HCT116 (cell line): ENCODE results near the gene NXPE3. TPM values are rescaled to one million over a fixed set of nuclear protein-coding genes. Genes with fewer than 3 reads are reported as not detected.

Source experiments
- ATAC-seq: fragments of 200-7000 bp; cut with Tn5 transposase; 2 replicates; pipeline ENCODE4 v1.9.1; 2020; ENCODE audit warnings: mild to moderate bottlenecking, moderate library complexity
- BruUV-seq: library from RNA; stranded (reverse); fragments of 400-500 nt; replicated peaks from 2 replicates; lab custom pipeline; 2021; lab: Mats Ljungman, UMichigan
- CTCF ChIA-PET: fragments of 300-600 bp; sonication (Branson Sonifier 250); formaldehyde crosslinking; loops from one replicate; lab custom pipeline; 2021; ENCODE audit warnings: antibody characterized with exemption; lab: Charles Lee
- POLR2A ChIA-PET: fragments of 300-600, 350-600 bp; sonication (Branson Sonifier 250); formaldehyde crosslinking; loops from one replicate; lab custom pipeline; 2021; ENCODE audit warnings: antibody characterized with exemption; lab: Charles Lee
- RAD21 ChIA-PET, 2 experiments: fragments of 300-600 bp; sonication (Branson Sonifier 250); formaldehyde crosslinking; loops; one replicate each; lab custom pipeline; 2023; ENCODE audit warnings: low total read pairs in 2 of 2; ENCODE audit not compliant: uncharacterized antibody in 2 of 2, unreplicated experiment in 2 of 2, low non-redundant PET in 1 of 2; lab: Charles Lee
- DNase-seq: peaks from one replicate; pipeline ENCODE4 v3.0.0-alpha.2; 2010; ENCODE audit warnings: low read depth, low spot score
- H2AFZ ChIP-seq: fragments of 200-600 bp; shearing (Covaris generic), sonication (generic); 2 replicates; pipeline ENCODE4 v1.6.1; 2017; ENCODE audit warnings: low read depth, mixed run types, mixed read lengths, antibody characterized with exemption, low read length; ENCODE audit not compliant: poor library complexity, severe bottlenecking
- H3K27ac ChIP-seq: 2 replicates; pipeline ENCODE4 v1.5.1; 2012; ENCODE audit warnings: low read depth, low read length
- H3K27me3 ChIP-seq: fragments of 200-600 bp; sonication (generic); 2 replicates; pipeline ENCODE4 v1.6.1; 2016; ENCODE audit warnings: mixed run types, low read length, mixed read lengths; ENCODE audit not compliant: insufficient read depth
- H3K36me3 ChIP-seq, 2 experiments: fragments of 200-500 bp in 1 of 2; fragments of 200-600 bp in 1 of 2; sonication (Bioruptor generic) in 1 of 2; sonication (generic) in 1 of 2; 2 replicates each; pipeline versions ENCODE4 v1.5.1 to v1.6.1; 2014 to 2016; ENCODE audit warnings: low read length in 2 of 2, inconsistent platforms in 1 of 2, mixed read lengths in 1 of 2, mixed run types in 1 of 2; ENCODE audit not compliant: insufficient read depth in 2 of 2, control insufficient read depth in 1 of 2
- H3K4me1 ChIP-seq, 2 experiments: fragments of 200-600 bp in 1 of 2; sonication (generic) in 1 of 2; 2 replicates each; pipeline versions ENCODE4 v1.5.1 to v1.6.1; 2012 to 2017; ENCODE audit warnings: low read length in 2 of 2, inconsistent platforms in 1 of 2, mild to moderate bottlenecking in 1 of 2, mixed read lengths in 1 of 2, mixed run types in 1 of 2, moderate library complexity in 1 of 2; ENCODE audit not compliant: insufficient read depth in 2 of 2, control insufficient read depth in 1 of 2
- H3K4me2 ChIP-seq: fragments of 200-600 bp; sonication (generic); 2 replicates; pipeline ENCODE4 v1.6.1; 2017; ENCODE audit warnings: mixed run types, low read length, mixed read lengths
- H3K4me3 ChIP-seq, 2 experiments: fragments of 200-600 bp in 1 of 2; sonication (generic) in 1 of 2; replicated peaks in 1 of 2; 2 replicates each; pipeline ENCODE4 v1.5.1; 2011 to 2016; ENCODE audit warnings: low read length in 2 of 2, control low read depth in 1 of 2, low read depth in 1 of 2, mild to moderate bottlenecking in 1 of 2, mixed read lengths in 1 of 2, mixed run types in 1 of 2
- H3K79me2 ChIP-seq: fragments of 200-600 bp; sonication (generic); 2 replicates; pipeline ENCODE4 v1.6.1; 2017; ENCODE audit warnings: mild to moderate bottlenecking, mixed run types, low read length, moderate library complexity, mixed read lengths; ENCODE audit not compliant: insufficient read depth
- H3K9ac ChIP-seq: fragments of 200-600 bp; sonication (generic); 2 replicates; pipeline ENCODE4 v1.6.1; 2016; ENCODE audit warnings: low read length, mixed read lengths
- H3K9me2 ChIP-seq: fragments of 200-600 bp; sonication (generic), shearing (Covaris generic); 2 replicates; pipeline ENCODE4 v1.6.1; 2017; ENCODE audit warnings: mixed run types, mild to moderate bottlenecking, moderate library complexity; ENCODE audit not compliant: insufficient read depth
- H3K9me3 ChIP-seq, 2 experiments: fragments of 200-500 bp in 1 of 2; fragments of 200-600 bp in 1 of 2; sonication (Bioruptor generic) in 1 of 2; sonication (generic) in 1 of 2; 2 replicates each; pipeline ENCODE4 v1.6.1; 2014 to 2017; ENCODE audit warnings: low read length in 2 of 2, mixed read lengths in 2 of 2, inconsistent platforms in 1 of 2, low read depth in 1 of 2, mild to moderate bottlenecking in 1 of 2, mixed run types in 1 of 2, moderate library complexity in 1 of 2; ENCODE audit not compliant: control insufficient read depth in 1 of 2, insufficient read depth in 1 of 2
- H4K20me1 ChIP-seq: fragments of 200-600 bp; sonication (generic), shearing (Covaris generic); 2 replicates; pipeline ENCODE4 v1.6.1; 2017; ENCODE audit warnings: mixed run types, mild to moderate bottlenecking, moderate library complexity; ENCODE audit not compliant: insufficient read depth
- ATF3 ChIP-seq: IDR thresholded peaks from 2 replicates; pipeline ENCODE4 v1.6.1; 2012
- CBX3 ChIP-seq: IDR thresholded peaks from 2 replicates; pipeline ENCODE4 v1.6.1; 2012; ENCODE audit warnings: low read depth
- ELF1 ChIP-seq: IDR thresholded peaks from 2 replicates; pipeline ENCODE4 v1.6.1; 2012; ENCODE audit warnings: low read depth, borderline replicate concordance
- FOSL1 ChIP-seq: IDR thresholded peaks from 2 replicates; pipeline ENCODE4 v1.6.1; 2012; ENCODE audit warnings: low read depth
- POLR2AphosphoS5 ChIP-seq: IDR thresholded peaks from 2 replicates; pipeline ENCODE4 v1.6.1; 2011; ENCODE audit warnings: mild to moderate bottlenecking, low read depth, low read length, moderate library complexity
- RAD21 ChIP-seq: IDR thresholded peaks from 2 replicates; pipeline ENCODE4 v1.6.1; 2012; ENCODE audit warnings: low read depth, mild to moderate bottlenecking
- REST ChIP-seq: IDR thresholded peaks from 2 replicates; pipeline ENCODE4 v1.6.1; 2012; ENCODE audit warnings: low read depth
- SIN3A ChIP-seq: IDR thresholded peaks from 2 replicates; pipeline ENCODE4 v1.6.1; 2012; ENCODE audit warnings: low read depth
- SRF ChIP-seq: IDR thresholded peaks from 2 replicates; pipeline ENCODE4 v1.6.1; 2012; ENCODE audit warnings: low read depth
- ZBTB33 ChIP-seq: IDR thresholded peaks from 2 replicates; pipeline ENCODE4 v1.6.1; 2011; ENCODE audit warnings: mild to moderate bottlenecking, low read length, moderate library complexity; ENCODE audit not compliant: insufficient replicate concordance; ENCODE audit errors: extremely low read depth
- ZFX ChIP-seq: fragments of 450-650 bp; IDR thresholded peaks from 2 replicates; pipeline ENCODE4 v1.6.1; 2017
- intact Hi-C: fragments of 100-400 bp; cut with micrococcal nuclease; formaldehyde crosslinking; loops from 2 replicates; pipeline ENCODE4 v1.10.0; 2022
- total RNA-seq: library from RNA; stranded (reverse); gene quantifications from one replicate; pipeline ENCODE4 v1.2.1, GENCODE V29; 2021; ENCODE audit not compliant: unreplicated experiment
- TF ChIP-seq, protein P1 (sequence below): IDR thresholded peaks from 2 replicates; pipeline ENCODE4 v1.6.1; 2012
- TF ChIP-seq, protein P2 (sequence below), 3 experiments: fragments of 200-600 bp in 1 of 3; sonication (generic) in 1 of 3; IDR thresholded peaks in 2 of 3; conservative IDR thresholded peaks in 1 of 3; 2 replicates each; pipeline ENCODE4 v1.5.1; 2012 to 2017; ENCODE audit warnings: low read depth in 2 of 3, low read length in 2 of 3, antibody characterized with exemption in 1 of 3, borderline replicate concordance in 1 of 3, control low read depth in 1 of 3, mild to moderate bottlenecking in 1 of 3, mixed read lengths in 1 of 3, mixed run types in 1 of 3, moderate library complexity in 1 of 3; ENCODE audit not compliant: insufficient read depth in 1 of 3

Gene NXPE3
- total RNA-seq, 1 experiment from 2014 or later = 4.3 TPM

GRCh38 chr3:101758224-101758623 lies 20.8 kb upstream of the NXPE3 start:
- Histone ChIP-seq H4K20me1 (no peaks in the 10 kb centered on the region), H3K36me3 (peaks cover 8 to 11% of the 10 kb centered on the region in 2 experiments; a peak in 3 of 4 replicates), H3K79me2 (no peaks in the 10 kb centered on the region), H3K9me2 (no peaks in the 10 kb centered on the region), H3K9me3 (no peaks in the 10 kb centered on the region), H3K27ac (no peak overlapping the region), H3K4me3 (no peak overlapping the region), H3K27me3 (no peaks in the 10 kb centered on the region), H2AFZ (no peak overlapping the region), H3K4me2 (no peak overlapping the region), H3K4me1 (no peaks in the 10 kb centered on the region), H3K9ac (no peak overlapping the region)
- TF ChIP-seq CBX3 (no peak), ELF1 (no peak), ZFX (no peak), ZBTB33 (no peak), FOSL1 (no peak), RAD21 (no peak), ATF3 (no peak), SIN3A (no peak), POLR2AphosphoS5 (no peak), SRF (no peak), REST (no peak)
- TF ChIP-seq, protein P1, sequence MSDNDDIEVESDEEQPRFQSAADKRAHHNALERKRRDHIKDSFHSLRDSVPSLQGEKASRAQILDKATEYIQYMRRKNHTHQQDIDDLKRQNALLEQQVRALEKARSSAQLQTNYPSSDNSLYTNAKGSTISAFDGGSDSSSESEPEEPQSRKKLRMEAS = no peak
- TF ChIP-seq, protein P2, sequence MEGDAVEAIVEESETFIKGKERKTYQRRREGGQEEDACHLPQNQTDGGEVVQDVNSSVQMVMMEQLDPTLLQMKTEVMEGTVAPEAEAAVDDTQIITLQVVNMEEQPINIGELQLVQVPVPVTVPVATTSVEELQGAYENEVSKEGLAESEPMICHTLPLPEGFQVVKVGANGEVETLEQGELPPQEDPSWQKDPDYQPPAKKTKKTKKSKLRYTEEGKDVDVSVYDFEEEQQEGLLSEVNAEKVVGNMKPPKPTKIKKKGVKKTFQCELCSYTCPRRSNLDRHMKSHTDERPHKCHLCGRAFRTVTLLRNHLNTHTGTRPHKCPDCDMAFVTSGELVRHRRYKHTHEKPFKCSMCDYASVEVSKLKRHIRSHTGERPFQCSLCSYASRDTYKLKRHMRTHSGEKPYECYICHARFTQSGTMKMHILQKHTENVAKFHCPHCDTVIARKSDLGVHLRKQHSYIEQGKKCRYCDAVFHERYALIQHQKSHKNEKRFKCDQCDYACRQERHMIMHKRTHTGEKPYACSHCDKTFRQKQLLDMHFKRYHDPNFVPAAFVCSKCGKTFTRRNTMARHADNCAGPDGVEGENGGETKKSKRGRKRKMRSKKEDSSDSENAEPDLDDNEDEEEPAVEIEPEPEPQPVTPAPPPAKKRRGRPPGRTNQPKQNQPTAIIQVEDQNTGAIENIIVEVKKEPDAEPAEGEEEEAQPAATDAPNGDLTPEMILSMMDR (IDR thresholded peaks at IDR 0.05 in 2 of 3, conservative IDR thresholded peaks at IDR 0.05 in 1 of 3; ENCODE audit: borderline replicate concordance in 1 of 3, insufficient read depth in 1 of 3, low read depth in 2 of 3, low read length in 2 of 3) = no peak
- ATAC-seq (no peak), DNase-seq (no peak)
- ChIA-PET RAD21 (no interaction called here), POLR2A (no interaction called here), CTCF (no interaction called here)
- intact Hi-C loops = no loop called here
- no TSS peak for BruUV-seq
